Transverse colon (tissue), 4 donors: ENCODE results near the gene GNAL.

Source experiments
- CTCF ChIP-seq, 5 experiments: fragments of 200-600 bp in 3 of 5; fragments of 450-650 bp in 2 of 5; sonication (generic) in 3 of 5; IDR thresholded peaks; 1 replicate in 2 of 5; 2 replicates in 3 of 5; pipeline ENCODE4 v1.5.1; 2016 to 2017; ENCODE audit warnings: antibody characterized with exemption in 5 of 5, inconsistent platforms in 3 of 5, mild to moderate bottlenecking in 2 of 5, moderate library complexity in 1 of 5
- EP300 ChIP-seq: sonication (generic); formaldehyde crosslinking; IDR thresholded peaks from one replicate; pipeline ENCODE4 v1.6.1; 2017; ENCODE audit warnings: antibody characterized with exemption, low read depth
- POLR2A ChIP-seq: fragments of 450-650 bp; IDR thresholded peaks from one replicate; pipeline ENCODE4 v1.6.1; 2016; ENCODE audit warnings: antibody characterized with exemption, mild to moderate bottlenecking, moderate library complexity
- POLR2AphosphoS5 ChIP-seq, 3 donors: sonication (generic); formaldehyde crosslinking; IDR thresholded peaks; one replicate each; pipeline ENCODE4 v1.6.1; 2016; ENCODE audit warnings: antibody characterized with exemption in 3 of 3

DNA sequence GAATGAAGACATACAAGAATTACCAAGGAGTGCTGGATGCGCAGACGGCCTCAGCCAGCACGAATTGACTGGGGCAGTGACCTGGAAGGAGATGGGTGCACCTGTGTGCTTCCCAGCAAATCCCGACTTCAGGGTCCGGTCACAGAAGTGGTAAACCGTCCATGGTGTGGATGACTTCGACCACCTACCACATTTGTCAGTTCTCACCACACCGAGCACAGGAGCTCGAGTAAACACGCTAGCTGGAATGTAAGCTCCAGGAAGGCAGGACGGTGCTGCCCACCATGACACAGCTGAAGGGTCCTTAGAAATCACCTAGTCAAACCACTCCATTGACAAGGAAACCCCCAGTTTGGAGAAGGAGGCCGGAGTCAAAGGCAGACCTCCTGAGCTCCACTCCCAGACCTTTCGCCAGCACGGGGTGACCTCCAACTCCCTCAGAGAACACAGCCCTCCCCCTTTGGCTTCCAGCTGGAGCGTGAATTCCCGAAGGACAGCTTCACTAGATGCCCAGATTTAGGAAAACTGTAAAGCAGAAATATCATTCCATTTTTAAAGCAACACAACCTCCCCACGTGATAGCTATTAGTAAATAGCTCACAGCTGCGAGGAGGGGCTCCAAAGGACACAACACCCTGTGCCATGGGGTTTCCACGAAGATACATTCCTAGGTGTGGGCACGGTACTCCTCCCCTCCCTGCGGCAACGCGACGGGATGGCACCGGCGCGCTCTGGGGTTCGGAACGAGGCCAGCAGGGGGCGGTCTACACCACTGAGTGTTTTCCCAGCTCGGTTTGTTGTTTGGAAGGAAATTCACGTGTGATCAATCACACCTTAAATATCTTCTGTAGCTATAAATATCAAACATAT is 34.1 kb upstream of the GNAL start:
- TF ChIP-seq CTCF (IDR thresholded peaks at IDR 0.05), result peak; percentile 53 to 78 (median 69)
- no peak for TF ChIP-seq POLR2A
- no peak for TF ChIP-seq EP300
- no peak for TF ChIP-seq POLR2AphosphoS5 (IDR thresholded peaks at IDR 0.05)
